IPS-NIHi7 (cell line): ENCODE results near the gene CBX2.

ENCODE experiments used
- DNase-seq: peaks from one replicate; pipeline ENCODE4 v3.0.0; 2012; ENCODE audit warnings: mixed read lengths; ENCODE audit errors: extremely low spot score

The CBX2 gene

DNA sequence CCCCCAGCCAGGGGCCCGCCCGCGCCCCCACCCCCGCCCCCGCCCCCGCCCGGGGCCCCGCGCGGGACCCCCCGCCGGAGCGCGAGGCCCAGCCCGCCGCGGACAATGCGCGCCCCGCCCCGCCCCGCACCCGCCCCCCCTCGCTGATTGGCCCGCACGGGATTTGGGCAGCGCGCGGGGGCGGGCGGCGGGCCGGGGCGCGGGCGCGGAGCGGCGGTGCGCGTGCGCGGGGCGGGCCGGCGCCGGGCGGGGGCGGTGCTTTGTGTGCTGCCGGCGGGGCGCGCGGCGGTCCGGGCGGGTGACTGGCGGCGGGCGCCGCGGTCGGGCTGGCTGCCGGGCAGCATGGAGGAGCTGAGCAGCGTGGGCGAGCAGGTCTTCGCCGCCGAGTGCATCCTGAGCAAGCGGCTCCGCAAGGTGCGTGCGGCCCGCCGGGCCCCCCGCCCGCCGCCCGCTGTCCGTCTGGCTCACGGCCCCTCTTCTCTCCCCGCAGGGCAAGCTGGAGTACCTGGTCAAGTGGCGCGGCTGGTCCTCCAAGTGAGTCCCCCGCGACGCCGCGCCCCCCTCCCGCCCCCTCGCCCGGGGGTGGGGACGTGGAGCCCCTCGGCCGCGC, at the start of gene CBX2:
Gene CBX2, plus strand, starts transcription at position 255 of the 610 bp plus-strand sequence. Its CDS starts 88 bp downstream, at position 343.
- peak; percentile 95 for DNase-seq

DNA sequence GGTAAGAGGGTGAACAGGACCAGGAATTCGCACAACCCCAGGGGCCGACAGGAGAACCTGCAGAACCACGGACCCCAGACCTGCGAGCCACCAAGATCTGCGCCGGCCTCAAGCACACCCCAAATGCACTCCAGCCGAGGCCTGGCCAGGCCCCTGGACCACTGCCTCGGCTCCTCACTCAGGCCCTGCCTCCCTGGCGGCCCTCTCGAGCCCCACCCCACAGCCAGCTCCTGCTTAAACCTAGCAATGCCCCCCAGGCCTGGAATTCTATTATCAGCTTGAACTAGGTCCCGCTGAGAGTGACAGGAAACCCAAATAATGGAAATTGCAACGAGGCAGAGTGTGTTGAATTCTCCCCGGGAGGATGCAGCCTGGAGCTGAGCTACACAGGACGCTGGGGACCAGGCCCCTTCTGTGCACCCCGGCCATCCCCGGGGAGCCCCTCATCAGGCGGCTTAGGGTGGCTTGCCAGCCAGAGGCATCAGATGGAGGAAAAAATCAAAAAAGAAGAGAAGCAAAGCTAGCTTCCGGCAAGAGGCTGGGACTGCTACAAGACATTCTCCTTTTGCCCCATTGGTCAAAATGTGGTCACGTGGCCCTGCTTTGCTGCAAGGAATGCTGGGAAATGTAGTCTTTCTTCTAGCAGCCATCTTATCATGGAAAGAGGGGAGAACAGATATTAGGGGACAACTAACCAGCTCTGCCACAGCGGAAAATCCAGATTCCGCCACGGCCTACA, 49.6 kb upstream of the CBX2 start:
- DNase-seq, result peak; percentile 95

DNA sequence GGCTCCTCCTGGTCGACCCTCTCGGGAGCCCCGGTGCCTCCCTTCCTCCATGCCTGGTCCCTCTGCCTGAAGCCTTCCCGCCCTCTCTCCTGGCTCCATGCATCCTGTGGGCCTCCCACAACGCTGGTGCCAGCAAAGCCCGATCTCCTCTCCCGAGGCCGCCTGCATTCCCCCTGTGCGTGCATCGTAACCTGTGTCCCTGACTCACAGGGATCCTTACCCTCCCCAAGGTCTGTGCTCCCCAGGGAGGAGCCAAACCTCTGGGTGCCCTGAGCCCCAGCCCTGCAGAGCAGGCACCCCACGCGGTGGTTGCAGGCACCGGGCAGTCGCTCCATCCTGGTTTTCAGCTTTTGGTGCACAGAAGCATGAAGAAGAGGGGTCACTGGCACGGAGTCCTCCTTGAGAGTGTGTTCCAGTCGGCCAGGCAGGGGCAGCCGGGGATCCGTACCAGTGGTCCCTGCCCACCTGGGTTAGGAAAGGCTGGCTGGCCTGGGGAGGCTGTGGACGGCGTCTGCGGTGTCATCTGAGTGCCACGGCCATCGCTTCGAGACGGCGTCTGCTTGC, 49.0 kb upstream of the CBX2 start:
- no peak for DNase-seq

DNA sequence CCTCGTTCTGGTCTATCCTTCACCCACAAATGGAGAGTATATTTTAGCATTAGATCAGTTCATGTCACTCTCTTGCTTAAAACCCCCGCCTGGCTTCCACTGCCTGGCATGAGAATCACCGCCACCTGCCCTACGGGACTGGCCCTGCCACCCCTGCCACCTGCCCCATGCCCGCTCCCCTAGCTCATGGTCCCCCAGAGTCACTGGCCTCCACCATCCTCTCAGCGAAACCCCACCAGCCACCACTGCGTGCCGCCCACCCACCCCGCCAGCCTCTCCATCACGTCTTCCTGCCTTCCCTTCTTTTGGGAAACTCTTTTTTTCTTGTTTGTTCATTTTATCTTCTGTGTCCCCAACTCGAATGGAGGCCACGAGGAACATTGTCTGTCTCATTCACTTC, 48.2 kb upstream of the CBX2 start:
- no peak for DNase-seq

DNA sequence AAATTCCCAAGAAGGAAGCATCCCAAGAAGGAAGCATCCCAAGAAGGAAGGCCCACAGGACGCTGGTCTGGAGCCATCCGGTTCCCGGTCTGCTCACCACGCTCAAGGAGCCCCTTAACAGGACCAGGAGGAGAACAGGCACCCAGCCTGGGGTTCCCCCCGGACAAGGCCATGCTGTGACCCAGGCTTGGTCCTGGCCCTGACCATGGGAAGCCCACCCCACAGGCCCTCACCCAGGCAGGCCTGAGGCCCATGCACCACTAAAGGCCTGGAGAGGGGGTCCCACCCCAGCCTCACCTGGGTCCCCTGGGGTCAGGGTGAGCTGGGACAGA, 47.5 kb upstream of the CBX2 start:
- no peak for DNase-seq

DNA sequence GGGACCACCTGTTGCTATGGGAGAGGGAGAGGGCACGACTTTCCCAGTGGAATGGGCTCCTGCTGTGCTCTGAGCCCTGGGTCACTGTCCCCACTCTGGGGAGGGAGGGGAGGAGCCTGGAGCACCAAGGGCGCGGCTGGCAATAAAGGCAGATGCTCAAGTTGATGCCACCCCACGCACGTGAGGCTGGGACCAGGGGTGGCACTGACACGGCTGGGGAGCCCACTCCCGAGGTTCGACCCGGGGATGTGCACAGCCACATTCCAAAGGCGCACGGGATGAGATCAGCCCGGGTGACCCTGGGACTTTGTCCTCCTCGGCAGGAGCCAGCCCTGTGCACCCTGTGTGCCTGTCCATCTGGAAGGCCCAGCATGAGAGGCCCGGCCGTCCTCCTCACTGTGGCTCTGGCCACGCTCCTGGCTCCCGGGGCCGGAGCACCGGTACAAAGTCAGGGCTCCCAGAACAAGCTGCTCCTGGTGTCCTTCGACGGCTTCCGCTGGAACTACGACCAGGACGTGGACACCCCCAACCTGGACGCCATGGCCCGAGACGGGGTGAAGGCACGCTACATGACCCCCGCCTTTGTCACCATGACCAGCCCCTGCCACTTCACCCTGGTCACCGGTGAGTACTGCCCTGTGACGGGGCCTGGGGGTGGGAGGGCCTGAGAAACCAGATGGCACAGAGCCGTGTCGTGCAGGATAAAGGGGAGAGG, 47.0 kb upstream of the CBX2 start, which contains the start of gene ENPP7:
Gene ENPP7, plus strand, starts transcription at position 175 of the 715 bp plus-strand sequence. Its CDS starts 197 bp downstream, at position 372.
- DNase-seq, result no peak

DNA sequence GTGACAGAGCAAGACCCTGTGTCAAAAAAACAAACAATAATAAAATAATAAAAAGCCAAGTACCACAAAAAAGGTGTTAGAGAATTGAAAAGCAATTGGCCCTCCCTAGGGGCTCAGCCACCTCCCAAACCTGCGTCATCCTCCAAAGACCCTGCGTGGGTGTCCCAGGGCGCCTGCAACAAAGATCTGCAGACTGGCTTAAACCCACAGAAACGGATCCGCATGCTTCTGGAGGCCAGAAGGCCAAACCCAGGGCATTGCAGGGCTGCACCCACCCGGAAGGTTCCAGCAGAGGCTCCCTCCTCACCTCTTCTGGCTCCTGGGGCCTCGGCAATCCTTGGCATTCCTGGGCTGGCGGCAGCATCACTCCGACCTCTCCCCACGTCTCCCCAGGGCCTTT, 45.7 kb upstream of the CBX2 start:
- no peak for DNase-seq

DNA sequence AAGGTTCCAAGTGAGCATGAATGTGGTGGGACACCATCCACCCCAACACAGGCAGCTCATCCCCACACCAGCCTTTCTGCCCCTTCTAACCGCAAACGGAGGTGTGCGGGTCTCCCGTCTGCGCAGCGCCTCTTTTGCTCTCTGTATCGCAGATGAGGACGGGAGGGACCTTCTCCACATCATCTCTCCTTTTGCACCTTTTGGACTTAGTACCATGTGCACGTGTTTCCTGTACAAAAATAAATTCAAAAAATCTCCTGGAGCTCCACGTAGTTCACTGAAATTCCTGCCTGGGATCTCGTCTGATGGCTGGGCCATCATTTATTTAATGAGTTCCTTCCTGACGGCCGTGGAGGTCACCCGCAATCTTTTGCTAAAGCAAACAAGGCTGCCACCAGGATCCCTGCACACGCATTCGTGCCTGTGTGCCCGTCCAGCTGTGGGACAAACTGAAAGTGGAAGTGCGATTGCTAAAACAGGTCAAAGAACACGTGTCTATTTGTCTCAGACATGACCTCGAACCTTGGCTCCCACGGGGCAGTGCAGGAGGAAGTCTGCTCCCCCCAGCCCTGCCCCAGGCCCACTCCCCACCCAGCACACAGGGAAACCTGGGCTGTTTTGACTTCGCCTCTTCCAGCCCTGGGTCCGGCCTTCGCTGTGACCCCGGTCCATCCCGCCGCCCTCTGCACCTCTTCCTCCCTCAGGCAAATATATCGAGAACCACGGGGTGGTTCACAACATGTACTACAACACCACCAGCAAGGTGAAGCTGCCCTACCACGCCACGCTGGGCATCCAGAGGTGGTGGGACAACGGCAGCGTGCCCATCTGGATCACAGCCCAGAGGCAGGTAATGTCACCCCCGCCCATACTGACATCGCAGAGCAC, 44.9 kb upstream of the CBX2 start:
- DNase-seq, result no peak

DNA sequence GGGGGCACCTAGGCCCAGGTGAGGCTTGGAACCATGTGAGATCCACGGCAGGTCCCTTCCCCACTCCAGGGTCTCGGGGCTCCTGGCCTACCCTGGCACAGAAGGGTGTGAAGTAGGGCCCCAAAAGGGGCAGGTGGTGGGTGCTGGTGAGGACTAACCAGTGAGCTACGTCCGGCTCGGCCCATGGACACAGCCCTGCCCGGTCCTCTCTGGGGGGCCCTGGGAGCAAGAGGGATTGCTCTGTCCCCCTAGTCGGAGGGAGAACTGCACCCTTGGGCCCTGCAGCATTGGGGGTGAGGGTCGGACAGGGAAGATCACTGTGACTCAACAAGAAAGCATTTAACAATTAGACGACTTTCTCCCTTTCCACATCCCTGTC, 44.3 kb upstream of the CBX2 start:
- DNase-seq, result no peak

DNA sequence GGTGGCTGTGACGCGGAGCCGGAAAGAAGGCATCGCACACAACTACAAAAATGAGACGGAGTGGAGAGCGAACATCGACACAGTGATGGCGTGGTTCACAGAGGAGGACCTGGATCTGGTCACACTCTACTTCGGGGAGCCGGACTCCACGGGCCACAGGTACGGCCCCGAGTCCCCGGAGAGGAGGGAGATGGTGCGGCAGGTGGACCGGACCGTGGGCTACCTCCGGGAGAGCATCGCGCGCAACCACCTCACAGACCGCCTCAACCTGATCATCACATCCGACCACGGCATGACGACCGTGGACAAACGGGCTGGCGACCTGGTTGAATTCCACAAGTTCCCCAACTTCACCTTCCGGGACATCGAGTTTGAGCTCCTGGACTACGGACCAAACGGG, 42.9 kb upstream of the CBX2 start:
- DNase-seq, result no peak

DNA sequence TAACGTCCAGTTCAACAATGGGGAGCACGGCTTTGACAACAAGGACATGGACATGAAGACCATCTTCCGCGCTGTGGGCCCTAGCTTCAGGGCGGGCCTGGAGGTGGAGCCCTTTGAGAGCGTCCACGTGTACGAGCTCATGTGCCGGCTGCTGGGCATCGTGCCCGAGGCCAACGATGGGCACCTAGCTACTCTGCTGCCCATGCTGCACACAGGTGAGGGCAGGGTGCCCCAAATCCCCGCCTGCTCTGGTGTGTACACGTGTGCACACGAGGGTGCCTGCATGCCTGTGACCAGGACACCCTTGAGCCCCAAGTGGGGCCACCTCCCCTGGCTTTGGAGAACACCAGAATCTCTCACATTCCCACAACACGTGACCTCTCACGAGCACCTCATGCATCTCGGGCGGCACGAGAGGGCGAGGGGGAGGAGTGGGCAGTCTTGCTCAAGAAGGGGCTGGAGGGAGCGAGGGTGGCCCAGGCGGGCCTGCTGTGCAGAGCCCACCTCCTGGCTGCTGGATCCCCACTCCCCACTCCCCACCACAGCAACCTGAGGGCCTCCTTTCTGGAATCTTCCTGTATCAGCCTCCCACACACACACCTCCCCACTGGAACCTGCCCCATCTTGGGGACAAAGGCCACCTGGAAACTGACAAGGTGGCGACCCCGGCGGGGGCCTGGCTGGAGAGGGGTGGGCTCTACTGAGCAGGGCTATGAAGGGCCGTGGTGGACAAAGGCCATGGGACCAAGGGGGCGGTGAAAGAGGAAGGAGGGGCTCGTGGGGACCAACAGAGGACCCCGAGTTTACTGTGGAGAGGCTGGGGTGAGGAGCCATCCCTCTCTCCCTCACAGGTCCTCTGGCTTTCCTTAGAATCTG, 40.7 kb upstream of the CBX2 start:
- DNase-seq, result no peak

DNA sequence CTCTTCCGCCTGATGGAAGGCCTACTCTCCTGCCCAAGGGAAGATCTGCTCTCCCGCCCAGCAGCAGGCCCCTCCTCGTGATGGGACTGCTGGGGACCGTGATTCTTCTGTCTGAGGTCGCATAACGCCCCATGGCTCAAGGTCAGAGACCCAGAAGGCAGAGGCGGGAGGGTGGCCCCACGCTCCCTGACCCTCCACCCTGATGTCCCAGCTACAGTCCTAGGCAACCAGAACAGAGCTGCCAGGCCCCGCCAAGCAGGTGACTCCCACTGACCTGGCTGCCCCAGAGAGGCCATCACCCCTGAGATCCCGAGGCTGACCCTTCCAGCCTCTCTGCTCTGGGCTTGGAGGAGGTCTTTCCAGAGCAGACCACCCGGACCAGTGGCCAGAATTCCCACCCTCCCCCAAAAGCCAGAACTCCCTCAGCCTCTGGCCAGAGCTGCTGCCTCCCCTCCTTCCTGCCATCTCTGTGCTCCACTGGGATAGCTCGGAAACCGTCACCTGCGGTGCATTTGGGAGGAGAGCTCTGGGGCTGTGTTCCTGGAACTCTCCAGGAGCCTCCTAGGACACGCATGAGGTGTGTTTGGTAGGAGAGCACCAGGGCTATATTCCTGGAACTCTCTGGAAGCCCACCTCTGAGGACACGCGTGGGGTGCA, 39.9 kb upstream of the CBX2 start:
- DNase-seq, result no peak

DNA sequence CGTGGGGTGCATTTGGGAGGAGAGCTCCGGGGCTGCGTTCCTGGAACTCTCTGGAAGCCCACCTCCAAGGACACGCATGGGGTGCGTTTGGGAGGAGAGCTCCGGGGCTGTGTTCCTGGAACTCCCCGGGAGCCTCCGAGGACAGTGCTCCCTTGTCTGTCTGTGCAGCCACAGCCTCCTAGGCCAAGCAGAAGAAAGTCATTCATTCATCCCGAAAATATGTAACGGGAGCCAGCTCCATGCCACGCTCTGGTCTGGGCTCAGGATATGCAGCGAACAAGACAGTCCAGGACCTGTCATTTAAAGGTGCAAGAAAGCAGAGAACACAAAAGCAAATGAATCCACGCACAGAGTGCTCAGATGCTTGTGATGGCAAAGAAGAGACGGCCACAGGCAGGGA, 39.3 kb upstream of the CBX2 start:
- DNase-seq, result no peak

DNA sequence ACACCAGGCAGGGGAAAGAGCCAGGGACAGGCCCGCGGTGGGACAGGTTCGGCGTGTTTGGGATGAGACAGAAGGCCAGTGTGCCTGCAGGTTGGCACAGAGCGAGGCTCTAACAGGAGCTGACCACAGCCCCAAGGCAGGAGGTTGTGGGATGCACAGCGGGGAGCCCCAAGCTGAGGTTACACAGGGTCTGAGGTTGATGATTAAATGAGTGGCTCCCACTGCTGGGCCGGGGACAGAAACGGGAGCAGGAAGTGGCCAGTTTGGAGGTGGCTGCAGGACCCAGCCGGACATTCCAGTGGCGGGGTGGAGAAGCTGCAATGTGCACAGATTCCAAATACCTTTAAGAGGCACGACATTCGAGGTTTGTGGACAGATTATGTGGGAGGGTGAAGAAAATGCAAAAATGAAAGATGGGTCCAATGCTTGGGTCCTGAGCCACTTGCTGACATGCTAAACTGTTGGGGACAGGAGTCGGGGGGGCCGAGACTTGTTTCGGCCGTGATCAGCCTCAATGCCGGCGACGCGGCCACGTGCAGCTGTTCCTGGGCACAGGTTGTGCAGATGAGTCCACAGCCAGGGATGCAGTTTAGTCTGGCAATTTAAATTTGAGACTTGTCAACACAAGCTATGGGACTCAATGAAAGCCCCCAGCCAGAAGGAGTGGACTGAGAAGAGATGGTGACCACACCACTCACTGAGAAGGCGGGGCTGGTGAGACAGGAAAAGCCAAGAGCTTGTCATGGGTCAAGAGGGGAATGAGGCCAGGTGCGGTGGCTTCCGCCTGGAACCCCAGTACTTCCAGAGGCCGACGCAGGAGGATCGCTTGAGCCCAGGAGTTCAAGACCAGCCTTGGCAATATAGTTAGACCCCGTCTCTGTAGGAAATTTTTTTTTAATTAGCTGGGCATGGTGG, 38.5 kb upstream of the CBX2 start:
- no peak for DNase-seq

DNA sequence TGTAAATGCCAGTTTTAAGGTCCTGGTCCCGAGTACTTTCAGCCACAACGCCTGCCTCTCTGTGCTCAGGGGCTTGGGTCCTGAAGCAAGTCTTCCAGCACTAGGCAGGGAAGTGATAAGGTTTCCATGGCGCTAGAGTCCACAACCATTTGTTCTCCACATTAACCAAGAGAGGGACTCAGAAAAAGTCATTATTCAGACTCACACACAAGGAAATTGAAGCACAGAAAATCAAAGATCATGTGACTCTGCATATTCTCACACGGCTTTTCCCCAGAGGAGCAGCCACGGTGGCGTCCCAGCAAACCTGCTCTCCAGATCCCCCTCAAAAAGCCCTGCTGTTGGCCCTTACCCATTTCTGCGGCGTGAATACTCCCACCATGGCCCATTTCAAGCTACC, 37.5 kb upstream of the CBX2 start:
- DNase-seq, result no peak

DNA sequence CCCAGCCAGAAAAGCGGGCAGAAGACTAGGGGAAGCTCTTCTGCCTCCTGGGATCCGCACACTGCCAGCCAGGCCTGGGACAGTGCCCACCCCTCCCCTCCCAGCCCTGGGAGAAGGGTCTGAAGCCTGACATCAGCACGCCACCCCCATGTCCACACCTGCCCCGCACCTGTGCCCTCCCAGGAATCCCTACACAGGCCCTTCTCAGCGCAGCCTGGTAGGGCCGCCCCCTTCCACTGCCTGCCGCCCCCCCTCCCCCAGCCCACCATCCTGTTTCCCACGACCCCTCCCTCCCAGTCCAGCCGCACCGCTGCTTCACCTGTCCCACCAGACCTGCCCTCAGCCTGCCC, 36.6 kb upstream of the CBX2 start:
- DNase-seq, result no peak

DNA sequence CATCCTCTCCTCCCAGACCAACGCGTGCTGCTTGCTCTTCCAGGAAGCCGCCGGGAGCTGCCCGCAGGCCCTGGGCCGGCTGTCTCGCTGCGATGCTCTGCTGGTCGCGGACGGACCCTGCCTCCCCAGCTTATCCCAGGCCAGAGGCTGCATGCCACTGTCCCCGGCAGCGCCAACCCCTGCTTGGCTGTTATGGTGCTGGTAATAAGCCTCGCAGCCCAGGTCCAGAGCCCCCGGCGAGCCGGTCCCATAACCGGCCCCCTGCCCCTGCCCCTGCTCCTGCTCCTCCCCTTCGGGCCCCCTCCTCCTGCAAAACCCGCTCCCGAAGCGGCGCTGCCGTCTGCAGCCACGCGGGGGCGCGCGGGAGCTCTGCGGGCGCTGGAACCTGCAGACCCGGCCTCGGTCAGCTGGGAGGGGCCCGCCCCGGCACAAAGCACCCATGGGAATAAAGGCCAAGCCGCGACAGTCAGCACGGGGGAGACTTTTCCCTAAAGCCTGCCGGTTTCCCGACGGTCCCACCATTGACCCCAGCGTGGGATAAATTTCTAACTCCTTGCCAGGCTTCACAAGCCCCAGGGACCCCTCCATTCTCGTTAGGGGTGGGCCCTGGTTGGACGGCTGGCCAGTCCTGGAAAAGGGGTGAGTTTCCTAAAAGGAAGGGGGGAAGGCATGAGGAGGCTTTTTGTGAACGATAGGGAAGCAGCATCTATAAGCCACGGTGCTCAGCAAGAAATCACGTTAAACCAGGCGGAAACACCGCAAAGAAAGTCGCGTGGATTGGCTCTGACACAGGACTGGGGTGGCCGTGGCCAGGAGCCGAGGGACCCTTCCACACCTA, 36.0 kb upstream of the CBX2 start:
- DNase-seq, result peak; percentile 93

DNA sequence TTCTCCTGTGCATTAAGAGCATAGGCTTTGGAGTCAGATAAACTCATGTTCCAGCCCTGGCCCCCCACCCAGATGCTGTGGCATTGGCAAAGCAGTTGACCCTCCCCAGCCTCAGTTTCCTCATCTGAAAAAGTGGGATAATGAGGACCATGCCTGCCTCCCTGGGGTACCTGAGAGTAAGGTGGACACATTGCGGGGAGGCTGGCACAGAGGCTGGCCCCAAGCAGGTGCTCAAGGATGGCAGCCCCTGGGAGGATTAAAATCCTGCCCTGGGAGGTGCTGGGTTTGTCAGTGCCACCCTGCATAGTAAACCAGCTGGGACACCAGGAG, 35.4 kb upstream of the CBX2 start:
- no peak for DNase-seq
